ENCODE data around the gene DUSP16.
A peak's percentile ranks its signal among the peaks of the same experiment; 100 is the strongest.
"Not testable (repeated sequence)": the region's sequence is repeated elsewhere in the genome, so short reads cannot be mapped to it uniquely, and the experiment has no call there.

Gene DUSP16

DNA sequence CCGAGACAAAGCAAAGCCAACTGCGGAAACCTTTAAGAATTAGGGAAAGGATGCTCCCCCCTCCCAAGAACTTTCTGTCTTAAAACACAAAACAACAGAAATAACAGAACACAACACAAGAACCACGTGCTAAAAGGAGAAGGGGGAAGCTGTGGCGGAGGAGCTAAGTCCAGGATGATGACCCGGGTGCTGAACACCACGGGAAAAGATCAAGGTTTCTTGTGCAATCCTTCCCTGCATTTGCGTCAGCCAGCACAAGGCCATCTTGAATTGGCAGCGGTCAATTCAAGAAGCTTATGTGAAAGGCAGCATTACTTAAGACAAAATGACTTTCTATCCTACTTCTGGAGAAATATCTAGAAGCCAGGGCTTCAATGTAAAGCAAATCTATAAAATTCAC is 38.0 kb upstream of the DUSP16 start:
- Histone ChIP-seq H3K36me3 (ENCODE audit: control insufficient read depth in 1 of 2, insufficient read depth in 2 of 2, low read length in 2 of 2) (no peaks in the 10 kb centered on the region), H4K8ac (ENCODE audit: low read depth, low read length) (no peak overlapping the region), H2BK12ac (ENCODE audit: low read length) (no peak overlapping the region), H2BK120ac (ENCODE audit: insufficient read depth, low read length, poor library complexity) (no peak overlapping the region), H3K9me3 (ENCODE audit: insufficient read depth, low read depth, low read length) (no peaks in the 10 kb centered on the region), H3K4me3 (ENCODE audit: low read depth, low read length) (no peak overlapping the region), H2AK5ac (ENCODE audit: low read length) (no peak overlapping the region), H3K18ac (ENCODE audit: low read length) (no peak overlapping the region), H3K27me3 (ENCODE audit: insufficient read depth, low read length) (no peaks in the 10 kb centered on the region), H2BK5ac (ENCODE audit: low read depth, low read length, poor library complexity) (no peak overlapping the region), H3K4me2 (ENCODE audit: low read length) (no peak overlapping the region), H3K4ac (ENCODE audit: low read depth, low read length) (no peak overlapping the region), H3K79me1 (ENCODE audit: low read length) (peaks cover 2% of the 10 kb centered on the region), H4K12ac (ENCODE audit: low read depth, low read length) (no peak overlapping the region), H4K91ac (ENCODE audit: low read depth, low read length) (no peak overlapping the region), H3K23ac (ENCODE audit: low read length) (no peak overlapping the region), H3K79me2 (ENCODE audit: control insufficient read depth, insufficient read depth, low read length, poor library complexity) (no peaks in the 10 kb centered on the region), H3K27ac (ENCODE audit: low read depth, low read length) (no peak overlapping the region), H3K4me1 (ENCODE audit: control insufficient read depth in 1 of 2, insufficient read depth in 2 of 2, low read length in 2 of 2) (peaks cover 3% of the 10 kb centered on the region in 2 experiments), H3K9ac (ENCODE audit: low read length) (no peak overlapping the region), H3K14ac (ENCODE audit: low read length) (no peak overlapping the region), H2AFZ (ENCODE audit: insufficient read depth, low read length, poor library complexity) (no peak overlapping the region)
- no CpG with 5 or more reads among the region's 8 CpGs for WGBS (ENCODE audit: extremely low coverage, insufficient coverage, insufficient read length)
- DNase-seq, result peak in 1 of 2 donors; percentile 75

DNA sequence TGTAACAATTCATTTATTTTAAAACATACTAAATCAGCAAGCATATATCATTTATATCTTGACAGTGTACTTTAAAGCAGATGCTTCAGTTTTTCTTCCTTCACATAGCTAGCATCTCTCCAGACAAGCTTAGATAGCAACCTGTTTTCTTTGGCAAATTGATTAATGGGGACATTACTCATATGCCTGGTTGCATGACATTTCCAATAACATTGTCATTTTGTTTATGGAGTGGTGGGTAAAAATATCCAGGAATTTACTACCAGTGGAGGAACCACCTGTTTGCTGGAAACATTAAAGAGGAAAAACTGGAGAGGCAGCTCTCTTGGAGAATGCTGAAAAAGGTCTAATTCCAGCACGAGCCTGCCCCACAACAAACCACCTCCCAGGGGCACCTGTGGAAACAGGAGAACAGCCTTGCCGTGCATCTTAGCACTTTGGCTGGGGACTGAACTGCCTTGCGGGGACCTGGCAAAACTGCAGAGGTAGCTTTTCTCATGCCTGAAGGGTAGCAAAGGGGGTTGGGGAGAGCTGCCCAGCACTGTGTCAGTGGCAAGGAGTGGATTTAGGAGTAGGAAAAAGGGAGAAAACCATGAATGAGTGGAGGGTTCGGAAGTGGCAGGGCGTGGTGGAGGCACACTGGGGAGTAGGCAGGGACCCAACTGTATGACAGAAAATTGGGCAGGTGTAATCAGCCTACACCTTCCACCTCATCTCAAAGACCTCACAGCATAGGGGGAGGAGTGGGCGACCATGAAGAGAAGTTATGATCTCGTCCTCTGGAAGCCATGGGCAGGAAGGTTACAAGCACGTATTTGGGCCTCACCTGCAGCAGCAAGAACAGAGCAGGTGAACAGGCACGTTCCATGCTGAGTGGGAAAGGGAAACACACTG is 37.3 kb upstream of the DUSP16 start:
- peak; percentile 70 to 82 for DNase-seq

DNA sequence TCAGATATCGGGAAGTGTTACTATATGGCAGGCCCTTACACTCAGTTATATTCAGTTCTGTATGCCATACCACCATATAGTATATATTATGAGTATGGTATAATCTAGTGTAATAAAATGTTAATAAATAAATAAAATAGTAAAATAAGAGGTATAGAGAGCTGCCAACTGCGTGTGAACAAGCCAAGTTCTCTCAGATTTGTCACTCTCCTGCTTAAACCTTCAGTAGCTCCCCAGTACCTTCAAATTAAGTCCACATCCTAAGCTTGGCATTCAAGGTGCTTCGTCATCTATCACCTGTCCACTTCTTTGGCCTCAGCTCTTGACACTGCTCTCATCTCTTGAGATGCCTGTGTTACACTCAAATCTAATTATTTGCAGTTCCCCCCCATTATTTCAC is 36.2 kb upstream of the DUSP16 start:
- H3K36me3 ChIP-seq (ENCODE audit: control insufficient read depth in 1 of 2, insufficient read depth in 2 of 2, low read length in 2 of 2), result no peaks in the 10 kb centered on the region
- no peak overlapping the region for H3K23ac ChIP-seq (ENCODE audit: low read length)
- H3K18ac ChIP-seq (ENCODE audit: low read length), result no peak overlapping the region
- H3K4me3 ChIP-seq (ENCODE audit: low read depth, low read length), result no peak overlapping the region
- H3K79me2 ChIP-seq (ENCODE audit: control insufficient read depth, insufficient read depth, low read length, poor library complexity), result no peaks in the 10 kb centered on the region
- no peak overlapping the region for H2AFZ ChIP-seq (ENCODE audit: insufficient read depth, low read length, poor library complexity)
- no peak overlapping the region for H3K27ac ChIP-seq (ENCODE audit: low read depth, low read length)
- no peaks in the 10 kb centered on the region for H3K27me3 ChIP-seq (ENCODE audit: insufficient read depth, low read length)
- no peak overlapping the region for H3K4ac ChIP-seq (ENCODE audit: low read depth, low read length)
- no peak overlapping the region for H3K14ac ChIP-seq (ENCODE audit: low read length)
- H3K4me2 ChIP-seq (ENCODE audit: low read length), result no peak overlapping the region
- no peak overlapping the region for H2BK12ac ChIP-seq (ENCODE audit: low read length)
- no peak for DNase-seq
- no CpG with 5 or more reads among the region's 3 CpGs for WGBS (ENCODE audit: extremely low coverage, insufficient coverage, insufficient read length)
- no peak overlapping the region for H2BK120ac ChIP-seq (ENCODE audit: insufficient read depth, low read length, poor library complexity)
- no peak overlapping the region for H2BK5ac ChIP-seq (ENCODE audit: low read depth, low read length, poor library complexity)
- no peak overlapping the region for H3K9ac ChIP-seq (ENCODE audit: low read length)
- no peaks in the 10 kb centered on the region for H3K9me3 ChIP-seq (ENCODE audit: insufficient read depth, low read depth, low read length)
- H4K91ac ChIP-seq (ENCODE audit: low read depth, low read length), result no peak overlapping the region
- no peak overlapping the region for H4K8ac ChIP-seq (ENCODE audit: low read depth, low read length)
- peaks cover 2% of the 10 kb centered on the region for H3K79me1 ChIP-seq (ENCODE audit: low read length)
- H4K12ac ChIP-seq (ENCODE audit: low read depth, low read length), result no peak overlapping the region
- no peak overlapping the region for H2AK5ac ChIP-seq (ENCODE audit: low read length)
- H3K4me1 ChIP-seq (ENCODE audit: control insufficient read depth in 1 of 2, insufficient read depth in 2 of 2, low read length in 2 of 2), result peaks cover 3% of the 10 kb centered on the region in 2 experiments

More for the DNA sequence above, 37.3 kb upstream of the DUSP16 start:
- WGBS (ENCODE audit: extremely low coverage, insufficient coverage, insufficient read length), result no CpG with 5 or more reads among the region's 9 CpGs
- Histone ChIP-seq H3K9me3 (ENCODE audit: insufficient read depth, low read depth, low read length) (no peaks in the 10 kb centered on the region), H3K9ac (ENCODE audit: low read length) (no peak overlapping the region), H2BK12ac (ENCODE audit: low read length) (peak overlapping the region; percentile 2), H3K27ac (ENCODE audit: low read depth, low read length) (no peak overlapping the region), H3K79me1 (ENCODE audit: low read length) (peaks cover 2% of the 10 kb centered on the region), H3K4me3 (ENCODE audit: low read depth, low read length) (no peak overlapping the region), H3K4me2 (ENCODE audit: low read length) (no peak overlapping the region), H3K79me2 (ENCODE audit: control insufficient read depth, insufficient read depth, low read length, poor library complexity) (no peaks in the 10 kb centered on the region), H3K14ac (ENCODE audit: low read length) (peak overlapping the region; percentile 26), H4K91ac (ENCODE audit: low read depth, low read length) (no peak overlapping the region), H3K36me3 (ENCODE audit: control insufficient read depth in 1 of 2, insufficient read depth in 2 of 2, low read length in 2 of 2) (no peaks in the 10 kb centered on the region), H3K23ac (ENCODE audit: low read length) (no peak overlapping the region), H3K18ac (ENCODE audit: low read length) (no peak overlapping the region), H2AFZ (ENCODE audit: insufficient read depth, low read length, poor library complexity) (no peak overlapping the region), H4K8ac (ENCODE audit: low read depth, low read length) (no peak overlapping the region), H3K27me3 (ENCODE audit: insufficient read depth, low read length) (no peaks in the 10 kb centered on the region), H2BK5ac (ENCODE audit: low read depth, low read length, poor library complexity) (peak overlapping the region; percentile 4), H2BK120ac (ENCODE audit: insufficient read depth, low read length, poor library complexity) (no peak overlapping the region), H3K4me1 (ENCODE audit: control insufficient read depth in 1 of 2, insufficient read depth in 2 of 2, low read length in 2 of 2) (peaks cover 3% of the 10 kb centered on the region in 2 experiments), H4K12ac (ENCODE audit: low read depth, low read length) (no peak overlapping the region), H2AK5ac (ENCODE audit: low read length) (no peak overlapping the region), H3K4ac (ENCODE audit: low read depth, low read length) (no peak overlapping the region)

DNA sequence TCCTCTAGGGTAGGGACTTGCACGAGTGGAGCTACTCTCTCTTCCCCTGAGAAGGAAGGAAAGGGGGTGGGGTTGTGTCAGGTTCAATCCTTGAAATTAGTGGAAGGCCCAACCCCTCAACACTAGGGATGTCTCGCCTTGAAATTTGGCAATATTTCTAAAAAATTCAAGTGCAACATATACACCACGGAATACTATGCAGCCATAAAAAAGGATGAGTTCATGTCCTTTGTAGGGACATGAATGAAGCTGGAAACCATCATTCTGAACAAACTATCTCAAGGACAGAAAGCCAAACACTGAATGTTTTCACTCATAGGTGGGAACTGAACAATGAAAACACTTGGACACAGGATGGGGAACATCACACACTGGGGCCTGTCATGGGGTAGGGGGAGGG is 33.9 kb upstream of the DUSP16 start:
- H2AFZ ChIP-seq (ENCODE audit: insufficient read depth, low read length, poor library complexity); H3K79me2 ChIP-seq (ENCODE audit: control insufficient read depth, insufficient read depth, low read length, poor library complexity); H4K12ac ChIP-seq (ENCODE audit: low read depth, low read length); H3K4me3 ChIP-seq (ENCODE audit: low read depth, low read length); H3K9me3 ChIP-seq (ENCODE audit: insufficient read depth, low read depth, low read length); H3K14ac ChIP-seq (ENCODE audit: low read length); H3K36me3 ChIP-seq (ENCODE audit: control insufficient read depth in 1 of 2, insufficient read depth in 2 of 2, low read length in 2 of 2); H3K79me1 ChIP-seq (ENCODE audit: low read length); H2BK12ac ChIP-seq (ENCODE audit: low read length); H3K4me1 ChIP-seq (ENCODE audit: control insufficient read depth in 1 of 2, insufficient read depth in 2 of 2, low read length in 2 of 2); H3K23ac ChIP-seq (ENCODE audit: low read length); H3K4ac ChIP-seq (ENCODE audit: low read depth, low read length); H2BK5ac ChIP-seq (ENCODE audit: low read depth, low read length, poor library complexity); H3K4me2 ChIP-seq (ENCODE audit: low read length); H3K27ac ChIP-seq (ENCODE audit: low read depth, low read length); H2BK120ac ChIP-seq (ENCODE audit: insufficient read depth, low read length, poor library complexity); H4K8ac ChIP-seq (ENCODE audit: low read depth, low read length); H3K18ac ChIP-seq (ENCODE audit: low read length); DNase-seq; H3K9ac ChIP-seq (ENCODE audit: low read length); H4K91ac ChIP-seq (ENCODE audit: low read depth, low read length); H3K27me3 ChIP-seq (ENCODE audit: insufficient read depth, low read length); H2AK5ac ChIP-seq (ENCODE audit: low read length): not testable (repeated sequence)
- no CpG with 5 or more reads among the region's 3 CpGs for WGBS (ENCODE audit: extremely low coverage, insufficient coverage, insufficient read length)
